ENCODE data around the gene IQGAP3.

DNA sequence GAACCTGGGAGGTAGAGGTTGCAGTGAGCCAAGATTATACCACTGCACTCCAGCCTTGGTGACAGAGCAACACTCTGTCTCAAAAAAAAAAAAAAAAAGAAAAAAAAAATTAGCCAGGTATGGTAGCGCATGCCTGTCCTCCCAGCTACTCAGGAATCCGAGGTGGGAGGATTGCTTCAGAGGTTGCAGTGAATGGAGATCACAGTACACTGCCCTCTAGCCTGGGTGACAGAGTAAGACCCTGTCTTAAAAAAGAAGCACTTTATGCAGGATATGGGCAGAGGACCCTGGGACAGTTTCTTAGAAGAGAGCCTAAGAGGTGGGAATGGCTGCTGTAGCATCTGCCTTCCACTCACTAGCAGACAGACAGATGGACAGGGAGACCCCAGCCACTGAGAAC is 23.0 kb downstream of the IQGAP3 start:
- TF ChIP-seq EP300 (IDR thresholded peaks at IDR 0.05), result no peak
- TF ChIP-seq POLR2A (IDR thresholded peaks at IDR 0.05), result no peak
- TF ChIP-seq, protein P1, sequence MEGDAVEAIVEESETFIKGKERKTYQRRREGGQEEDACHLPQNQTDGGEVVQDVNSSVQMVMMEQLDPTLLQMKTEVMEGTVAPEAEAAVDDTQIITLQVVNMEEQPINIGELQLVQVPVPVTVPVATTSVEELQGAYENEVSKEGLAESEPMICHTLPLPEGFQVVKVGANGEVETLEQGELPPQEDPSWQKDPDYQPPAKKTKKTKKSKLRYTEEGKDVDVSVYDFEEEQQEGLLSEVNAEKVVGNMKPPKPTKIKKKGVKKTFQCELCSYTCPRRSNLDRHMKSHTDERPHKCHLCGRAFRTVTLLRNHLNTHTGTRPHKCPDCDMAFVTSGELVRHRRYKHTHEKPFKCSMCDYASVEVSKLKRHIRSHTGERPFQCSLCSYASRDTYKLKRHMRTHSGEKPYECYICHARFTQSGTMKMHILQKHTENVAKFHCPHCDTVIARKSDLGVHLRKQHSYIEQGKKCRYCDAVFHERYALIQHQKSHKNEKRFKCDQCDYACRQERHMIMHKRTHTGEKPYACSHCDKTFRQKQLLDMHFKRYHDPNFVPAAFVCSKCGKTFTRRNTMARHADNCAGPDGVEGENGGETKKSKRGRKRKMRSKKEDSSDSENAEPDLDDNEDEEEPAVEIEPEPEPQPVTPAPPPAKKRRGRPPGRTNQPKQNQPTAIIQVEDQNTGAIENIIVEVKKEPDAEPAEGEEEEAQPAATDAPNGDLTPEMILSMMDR (IDR thresholded peaks at IDR 0.05), result no peak
- TF ChIP-seq POLR2AphosphoS5 (IDR thresholded peaks at IDR 0.05), result no peak
